ENCODE data around the gene ROBO2.

The ROBO2 gene

DNA sequence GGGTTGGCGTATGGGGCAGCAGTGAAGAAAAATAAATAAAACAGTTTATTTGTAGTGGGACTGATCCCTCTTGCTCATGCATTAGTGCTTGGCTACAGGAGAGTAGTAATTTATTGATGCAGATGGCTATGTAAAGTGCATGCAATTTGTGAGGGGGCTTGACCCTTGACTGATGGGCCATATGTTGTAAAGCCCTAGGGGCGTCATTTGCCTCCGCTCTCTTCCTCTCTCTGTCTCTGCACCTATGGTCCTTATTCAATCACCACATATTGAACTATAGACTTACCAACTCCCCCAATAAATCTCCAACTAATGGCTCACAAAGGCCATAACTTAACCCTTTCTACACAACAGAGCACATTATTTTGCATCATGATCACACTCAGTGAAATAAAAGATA, 227.7 kb downstream of the ROBO2 start:
- no peak for DNase-seq

DNA sequence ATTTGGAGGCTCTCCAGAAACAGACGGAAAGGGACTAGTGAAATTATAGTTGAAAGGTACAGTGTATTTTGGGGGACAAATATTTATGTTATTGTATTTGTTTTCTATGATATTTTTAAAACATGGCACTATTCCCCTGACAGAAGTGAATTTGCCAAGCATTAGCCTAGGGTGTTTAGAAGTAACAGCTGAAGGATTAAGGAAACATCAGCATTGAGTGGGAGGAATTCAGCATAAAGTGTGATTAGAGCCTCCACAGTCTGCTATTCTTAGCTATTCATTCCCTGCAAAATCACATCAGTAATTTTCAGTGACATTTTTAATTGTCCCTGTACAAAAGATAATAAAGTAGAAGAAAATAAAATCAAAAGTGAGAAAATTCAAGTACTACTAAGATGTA, 231.4 kb downstream of the ROBO2 start:
- DNase-seq: no peak

- no peak for DNase-seq
Observed at GRCh38 chr3:77271711-77272110, 231.8 kb downstream of the ROBO2 start.

- no peak for DNase-seq
Observed at GRCh38 chr3:77279276-77279675, 239.4 kb downstream of the ROBO2 start.

DNA sequence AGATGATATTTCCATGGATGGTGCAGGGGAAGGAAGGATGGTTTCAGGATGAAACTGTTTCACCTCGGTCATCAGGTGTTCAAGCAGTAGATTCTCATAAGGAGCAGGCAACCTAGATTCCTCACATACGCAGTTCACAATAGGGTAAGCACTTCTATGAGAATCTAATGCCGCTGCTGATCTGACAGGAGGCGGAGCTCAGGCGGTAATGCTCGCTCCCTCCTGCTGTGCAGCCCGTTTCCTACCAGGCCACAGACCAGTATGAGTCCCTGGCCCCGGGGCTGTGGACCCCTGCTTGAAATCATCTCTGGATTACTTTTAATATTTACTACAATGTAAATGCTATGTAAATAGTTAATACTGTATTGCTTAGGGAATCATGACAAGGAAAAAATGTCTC, 241.8 kb downstream of the ROBO2 start:
- no peak for DNase-seq

- no peak for DNase-seq
Observed at GRCh38 chr3:77283108-77283507, 243.2 kb downstream of the ROBO2 start.

DNA sequence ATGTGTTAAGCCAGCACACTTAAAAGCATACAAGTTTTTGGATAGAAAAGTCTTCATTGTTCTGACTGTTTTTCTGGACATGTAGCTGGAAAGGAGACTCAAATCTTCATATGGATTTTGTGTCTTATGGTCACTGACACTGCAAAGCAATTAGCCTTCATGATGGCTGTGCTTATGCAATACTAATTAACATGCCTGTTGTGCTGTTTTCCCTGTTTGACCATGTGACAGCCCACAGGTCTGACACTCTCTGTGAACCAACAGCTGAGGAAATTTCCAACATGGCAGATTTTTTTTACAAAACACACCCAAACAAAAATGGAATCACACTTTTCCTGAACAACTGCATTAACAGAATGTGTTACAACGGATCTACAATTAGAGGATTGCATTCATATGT, 248.4 kb downstream of the ROBO2 start:
- no peak for DNase-seq

GRCh38 chr3:77296527-77296926, 256.6 kb downstream of the ROBO2 start:
- no peak for DNase-seq

GRCh38 chr3:77298417-77298816, 258.5 kb downstream of the ROBO2 start:
- DNase-seq: no peak

DNA sequence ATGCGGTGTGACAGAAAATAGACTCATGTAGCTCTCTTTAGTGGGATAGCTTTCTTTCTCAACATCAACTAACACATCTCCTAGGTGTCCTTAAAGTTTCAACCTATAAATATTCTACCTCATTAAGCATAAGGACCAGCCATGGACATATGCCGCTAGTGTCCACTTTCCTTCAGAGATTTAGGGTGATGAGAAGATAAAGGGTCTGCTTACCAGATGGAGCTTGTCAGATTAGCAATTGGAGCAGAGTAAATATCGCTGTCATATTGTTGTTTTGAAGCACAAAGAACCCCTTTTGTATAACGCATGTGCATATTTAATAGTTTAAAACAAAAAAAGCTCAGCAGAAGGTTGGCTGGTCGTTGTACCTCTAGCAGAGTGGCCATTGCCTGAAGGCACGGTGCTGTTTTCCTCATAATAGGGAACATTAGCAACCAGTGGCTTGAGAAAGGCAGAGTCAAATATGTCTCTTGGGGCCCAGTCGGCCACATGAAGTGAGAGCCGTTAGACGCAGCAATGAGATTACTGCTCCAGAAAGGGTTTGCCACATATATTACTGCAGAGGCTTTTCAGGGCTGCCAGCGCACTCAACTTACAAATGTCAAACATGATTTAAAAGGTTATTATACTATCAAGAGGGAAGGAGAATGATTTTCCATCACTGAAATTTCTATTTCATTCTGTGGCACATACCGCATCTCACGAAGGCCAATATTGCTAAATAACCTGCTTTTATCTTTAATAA, 264.2 kb downstream of the ROBO2 start:
- no peak for DNase-seq

DNA sequence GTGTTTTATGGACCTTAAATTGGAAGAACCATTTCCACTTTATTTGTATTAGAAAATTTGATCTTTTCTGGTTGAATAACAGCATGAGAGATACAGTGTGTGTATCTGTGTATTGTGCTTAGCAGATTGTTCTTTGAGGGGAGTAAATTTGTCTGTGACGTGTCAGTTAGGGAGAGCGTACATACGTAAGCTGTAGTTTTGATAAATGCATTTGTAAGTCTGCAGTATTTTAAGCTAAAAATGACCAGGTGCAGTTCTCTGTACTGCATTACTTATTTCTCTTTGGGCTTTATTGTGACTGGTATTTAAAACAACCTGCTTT, 264.8 kb downstream of the ROBO2 start:
- no peak for DNase-seq

DNA sequence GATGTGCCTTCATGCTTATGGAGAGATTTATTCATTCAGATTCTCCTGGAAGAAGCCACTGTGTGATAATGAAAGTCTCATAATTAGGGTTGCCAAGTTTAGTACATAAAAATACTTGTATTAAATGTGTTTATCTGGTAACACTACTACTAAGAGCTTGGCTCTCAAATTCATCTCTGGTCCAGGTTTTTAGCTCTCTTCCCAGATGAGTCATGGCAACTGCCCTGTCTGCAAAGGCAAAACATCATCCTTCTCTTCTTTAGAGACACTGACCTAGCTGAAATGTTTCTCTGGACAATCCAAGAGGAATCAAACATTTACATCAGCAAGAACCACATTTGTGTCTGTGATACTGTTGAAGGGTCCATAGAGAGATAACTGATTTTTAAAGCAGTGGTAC, 269.6 kb downstream of the ROBO2 start:
- DNase-seq: no peak

GRCh38 chr3:77313843-77314242, 273.9 kb downstream of the ROBO2 start:
- DNase-seq: no peak

DNA sequence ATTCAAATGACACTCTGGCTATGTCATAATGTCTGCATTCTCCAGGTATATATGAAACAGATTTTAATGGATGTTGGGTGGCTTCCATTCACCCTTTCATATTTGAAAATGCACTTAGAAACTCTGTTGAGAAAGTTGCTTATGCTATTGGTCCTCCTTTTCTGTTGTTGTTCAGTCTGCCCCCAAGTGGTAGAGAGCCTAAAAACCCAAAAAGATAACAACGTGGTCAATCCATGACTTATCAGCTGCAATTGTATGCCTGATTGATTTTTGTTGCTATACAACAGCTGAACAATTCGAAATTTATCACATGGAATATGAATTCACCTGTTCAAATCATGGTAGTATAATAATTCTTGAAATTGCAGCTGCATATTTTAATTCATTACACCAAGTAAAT, 279.8 kb downstream of the ROBO2 start:
- no peak for DNase-seq

- no peak for DNase-seq
Observed at GRCh38 chr3:77320514-77320913, 280.6 kb downstream of the ROBO2 start.

GRCh38 chr3:77321646-77322045, 281.7 kb downstream of the ROBO2 start:
- no peak for DNase-seq

- no peak for DNase-seq
Observed at GRCh38 chr3:77323626-77324025, 283.7 kb downstream of the ROBO2 start.

DNA sequence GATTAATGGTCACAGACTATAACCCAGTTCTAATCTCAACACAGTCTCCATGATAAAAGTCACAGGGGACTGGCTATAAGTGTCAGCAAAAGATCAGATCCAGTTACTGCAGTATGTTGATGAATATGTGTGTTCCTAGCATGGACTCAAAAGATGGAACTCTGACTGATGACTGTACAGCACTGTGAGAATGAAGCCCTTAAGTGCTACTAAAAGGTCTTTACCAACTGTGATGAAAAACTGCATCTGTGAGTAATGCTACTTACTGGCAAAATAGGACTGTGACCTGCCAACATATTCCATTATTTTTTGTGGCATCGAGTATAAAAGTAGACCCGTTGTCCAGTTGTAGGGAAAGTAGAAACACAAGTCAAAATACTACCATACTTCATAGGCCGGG, 284.2 kb downstream of the ROBO2 start:
- DNase-seq: no peak

GRCh38 chr3:77325280-77325679, 285.4 kb downstream of the ROBO2 start:
- no peak for DNase-seq

- DNase-seq: no peak
Observed at GRCh38 chr3:77325702-77326101, 285.8 kb downstream of the ROBO2 start.

- DNase-seq: no peak
Observed at GRCh38 chr3:77326586-77326985, 286.7 kb downstream of the ROBO2 start.

DNA sequence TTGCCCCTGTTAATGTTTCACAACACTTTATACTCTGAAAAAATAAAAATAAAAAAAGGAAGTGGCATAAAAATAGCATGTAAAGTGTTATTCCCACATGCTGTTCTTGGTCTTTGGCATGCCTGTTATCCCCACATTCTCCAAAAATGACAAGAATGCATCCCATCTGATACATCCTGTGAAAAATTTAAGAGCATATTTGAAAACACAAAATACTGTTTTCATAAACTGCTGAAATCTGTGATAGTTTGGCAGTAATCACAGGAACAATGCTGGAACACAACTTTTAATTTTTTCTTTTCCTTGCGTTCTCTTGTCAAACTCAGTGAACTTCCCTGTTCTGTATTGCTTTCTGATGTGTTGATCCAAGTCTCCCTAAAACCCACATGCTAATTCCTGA, 288.8 kb downstream of the ROBO2 start:
- no peak for DNase-seq

DNA sequence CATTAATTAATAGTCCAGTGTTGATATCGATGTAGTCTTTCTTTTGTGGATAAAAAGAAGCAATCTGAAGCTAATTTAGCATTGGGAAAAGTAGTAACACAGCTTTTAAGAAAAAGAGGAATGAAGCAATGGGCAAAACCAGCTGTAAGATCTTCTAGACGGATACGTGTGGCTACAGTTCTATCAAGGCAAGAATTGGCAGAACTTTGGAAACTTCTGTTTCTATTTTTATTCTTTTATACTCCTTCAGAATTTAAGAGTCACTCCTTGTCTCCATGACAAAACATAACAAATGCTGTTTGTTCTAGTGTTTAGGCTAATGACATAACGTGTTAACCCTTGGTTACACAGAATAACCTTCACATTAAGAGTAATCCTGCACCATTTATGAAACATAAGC, 289.2 kb downstream of the ROBO2 start:
- no peak for DNase-seq

GRCh38 chr3:77338195-77338594, 298.3 kb downstream of the ROBO2 start:
- no peak for DNase-seq

DNA sequence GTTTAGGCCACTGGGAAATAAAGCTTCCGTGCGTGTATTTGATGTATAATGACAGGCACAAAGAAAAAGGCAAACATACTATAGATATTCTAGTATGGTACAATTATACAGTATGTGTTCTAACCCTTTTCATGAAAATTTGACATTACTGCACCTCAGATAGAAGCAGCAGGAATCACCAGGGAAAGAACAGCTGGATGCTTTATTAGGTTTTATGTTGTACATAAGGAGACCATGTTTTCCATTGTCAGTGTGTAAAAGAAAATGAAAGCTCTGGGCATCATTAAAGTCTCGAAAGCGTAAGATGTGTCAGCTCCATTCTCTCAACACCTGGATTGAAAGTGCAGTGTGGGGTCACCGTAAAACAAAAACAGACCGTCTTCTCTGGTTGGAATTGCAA, 302.1 kb downstream of the ROBO2 start:
- no peak for DNase-seq

GRCh38 chr3:77342688-77343087, 302.8 kb downstream of the ROBO2 start:
- DNase-seq: no peak
